RWPE2 (cell line): Measurements from ENCODE around the gene PTPRN2.

ENCODE experiments used
- ATAC-seq: fragments of 200-7000 bp; cut with Tn5 transposase; 3 replicates; pipeline ENCODE4 v1.9.1; 2021; ENCODE audit warnings: low read depth
- DNase-seq: peaks from one replicate; pipeline ENCODE4 v3.0.0-alpha.2; 2020; ENCODE audit warnings: low spot score
- H3K27ac ChIP-seq: fragments of 450-650 bp; 2 replicates; pipeline ENCODE4 v1.5.1; 2017; ENCODE audit warnings: mild to moderate bottlenecking; ENCODE audit not compliant: poor library complexity, severe bottlenecking
- H3K27me3 ChIP-seq: fragments of 250-450 bp; sonication (Bioruptor Pico); 2 replicates; pipeline ENCODE4 v1.5.1; 2021; ENCODE audit warnings: mild to moderate bottlenecking, moderate library complexity; ENCODE audit not compliant: insufficient read depth, poor library complexity, severe bottlenecking
- H3K36me3 ChIP-seq: fragments of 250-450 bp; sonication (Bioruptor Pico); 2 replicates; pipeline ENCODE4 v1.5.1; 2020; ENCODE audit warnings: low read depth, mild to moderate bottlenecking, moderate library complexity
- H3K4me1 ChIP-seq: fragments of 250-450 bp; sonication (Bioruptor Pico); 2 replicates; pipeline ENCODE4 v1.5.1; 2021; ENCODE audit warnings: mild to moderate bottlenecking, moderate library complexity; ENCODE audit not compliant: insufficient read depth, poor library complexity, severe bottlenecking
- H3K4me3 ChIP-seq: fragments of 250-450 bp; sonication (Bioruptor Pico); 2 replicates; pipeline ENCODE4 v1.5.1; 2021; ENCODE audit warnings: mild to moderate bottlenecking, moderate library complexity; ENCODE audit not compliant: severe bottlenecking
- H3K9me3 ChIP-seq: fragments of 250-450 bp; sonication (Bioruptor Pico); 2 replicates; pipeline ENCODE4 v1.5.1; 2021; ENCODE audit warnings: mild to moderate bottlenecking, moderate library complexity; ENCODE audit not compliant: severe bottlenecking
- CTCF ChIP-seq: fragments of 450-650 bp; IDR thresholded peaks from one replicate; pipeline ENCODE4 v1.5.1; 2017; ENCODE audit warnings: mild to moderate bottlenecking, moderate library complexity; ENCODE audit not compliant: poor library complexity, severe bottlenecking

The PTPRN2 gene

DNA sequence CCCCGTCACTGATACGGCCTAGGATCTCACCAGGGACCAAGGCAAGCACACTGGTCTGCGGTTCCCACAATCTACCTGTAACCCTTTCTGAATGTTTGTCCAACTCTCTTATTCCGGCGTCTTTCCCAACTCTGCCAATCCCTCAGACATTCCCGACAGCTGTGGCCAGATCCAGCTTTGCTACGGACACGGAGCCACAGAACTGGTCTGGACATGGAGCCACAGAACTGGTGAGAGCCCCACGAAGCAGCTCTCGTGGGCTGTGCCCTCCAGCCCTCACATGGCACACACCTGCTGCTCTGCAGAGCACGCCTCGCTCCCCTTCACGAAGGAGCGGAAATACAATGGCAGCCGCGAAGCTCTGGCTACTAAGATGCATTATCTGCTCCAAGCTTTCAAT, 874.0 kb downstream of the PTPRN2 start:
- no peak overlapping the region for H3K27ac ChIP-seq
- no peaks in the 10 kb centered on the region for H3K4me1 ChIP-seq
- ATAC-seq (no peak), DNase-seq (no peak)
- peaks cover 4% of the 10 kb centered on the region for H3K9me3 ChIP-seq
- H3K27me3 ChIP-seq, result no peaks in the 10 kb centered on the region
- no peaks in the 10 kb centered on the region for H3K36me3 ChIP-seq
- no peak overlapping the region for H3K4me3 ChIP-seq
- no peak for TF ChIP-seq CTCF

GRCh38 chr7:157712666-157713235, 874.9 kb downstream of the PTPRN2 start:
- Histone ChIP-seq H3K4me1 (no peaks in the 10 kb centered on the region), H3K27me3 (no peaks in the 10 kb centered on the region), H3K27ac (no peak overlapping the region), H3K36me3 (no peaks in the 10 kb centered on the region), H3K4me3 (no peak overlapping the region), H3K9me3 (peaks cover 4% of the 10 kb centered on the region)
- no peak for TF ChIP-seq CTCF
- ATAC-seq (no peak), DNase-seq (no peak)

DNA sequence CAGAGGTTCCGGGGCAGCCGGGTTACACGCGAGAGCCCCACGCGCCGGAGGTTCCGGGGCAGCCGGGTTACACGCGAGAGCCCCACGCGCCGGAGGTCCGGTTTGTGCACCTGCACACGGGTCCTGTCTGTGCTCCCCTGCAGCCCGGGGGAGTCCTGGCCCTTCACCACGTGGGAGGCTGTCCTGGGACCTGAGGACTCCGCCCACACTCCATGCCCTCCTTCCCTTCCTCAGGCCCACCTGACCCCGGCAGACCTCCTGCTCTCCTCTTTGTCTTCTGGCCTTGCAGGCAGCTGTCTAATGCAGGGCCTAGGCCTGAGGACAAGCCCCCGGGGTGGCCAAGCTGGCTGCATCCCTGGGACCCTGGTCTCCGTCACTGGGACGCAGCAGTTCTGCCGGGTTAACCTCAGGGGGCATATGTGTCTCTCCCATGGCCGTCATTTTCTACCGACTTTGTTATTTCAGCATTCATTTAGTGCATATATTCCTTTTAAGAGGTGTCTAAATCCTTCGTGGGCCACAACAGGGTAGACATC, 876.2 kb downstream of the PTPRN2 start:
- no peaks in the 10 kb centered on the region for H3K27me3 ChIP-seq
- peaks cover 4% of the 10 kb centered on the region for H3K9me3 ChIP-seq
- H3K27ac ChIP-seq, result no peak overlapping the region
- ATAC-seq (no peak), DNase-seq (no peak)
- no peaks in the 10 kb centered on the region for H3K4me1 ChIP-seq
- no peaks in the 10 kb centered on the region for H3K36me3 ChIP-seq
- no peak overlapping the region for H3K4me3 ChIP-seq
- no peak for TF ChIP-seq CTCF

DNA sequence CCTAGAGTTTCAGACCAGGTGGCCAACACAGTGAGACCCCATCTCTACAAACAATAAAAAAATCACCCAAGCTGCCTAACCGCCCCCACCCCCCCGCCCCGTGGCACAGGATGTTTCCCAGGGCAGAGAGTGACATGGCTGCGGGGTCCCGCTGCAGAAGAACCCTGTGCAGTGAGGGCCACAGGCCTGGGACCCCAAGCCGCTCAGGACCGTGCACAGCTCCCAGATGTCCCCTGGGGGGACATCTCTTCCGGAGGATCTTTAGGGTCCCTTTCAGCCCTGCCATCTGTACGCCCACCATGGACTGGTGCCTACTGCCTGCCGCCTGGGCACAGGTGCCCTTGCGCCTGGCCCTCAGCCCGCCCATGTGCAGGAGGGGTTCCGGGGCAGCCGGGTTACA, 877.2 kb downstream of the PTPRN2 start:
- Histone ChIP-seq H3K4me3 (no peak overlapping the region), H3K36me3 (no peaks in the 10 kb centered on the region), H3K4me1 (no peaks in the 10 kb centered on the region), H3K27me3 (no peaks in the 10 kb centered on the region), H3K27ac (no peak overlapping the region), H3K9me3 (no peaks in the 10 kb centered on the region)
- no peak for TF ChIP-seq CTCF
- DNase-seq (no peak), ATAC-seq (no peak)

DNA sequence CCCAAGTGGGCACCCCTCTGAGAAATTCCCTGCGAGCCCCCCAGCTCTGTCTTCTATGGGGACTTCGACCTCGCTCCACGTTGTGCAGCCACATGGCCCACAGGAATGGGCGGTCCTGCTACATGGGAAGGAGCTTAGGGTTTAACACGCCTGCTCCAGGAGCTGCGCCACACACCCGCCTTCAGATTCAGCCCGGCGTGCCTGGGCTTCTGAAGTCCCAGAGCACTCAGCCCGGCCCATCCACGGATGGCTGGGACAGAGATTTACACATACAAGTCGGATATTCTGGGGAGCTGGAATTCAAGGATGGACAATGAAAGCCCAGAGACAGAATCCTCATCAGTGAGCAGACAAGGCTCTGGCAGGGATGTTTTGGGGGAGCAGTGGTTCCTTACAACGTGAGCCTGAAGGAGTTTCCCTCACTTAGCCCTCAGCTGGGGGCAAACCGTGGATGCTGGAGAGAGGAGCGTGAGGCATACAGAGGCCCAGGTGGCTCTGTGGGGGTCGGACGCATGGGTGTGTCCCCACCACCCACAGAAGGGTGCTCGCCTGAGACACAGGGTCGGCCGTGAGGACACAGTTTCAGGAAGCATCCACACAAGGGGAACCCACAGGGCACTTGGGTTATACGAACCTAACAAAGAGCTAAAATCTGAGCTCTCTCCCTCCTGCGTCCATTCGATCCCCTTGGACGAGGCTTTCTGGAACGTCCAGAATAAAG, 877.9 kb downstream of the PTPRN2 start:
- H3K9me3 ChIP-seq, result no peaks in the 10 kb centered on the region
- H3K27me3 ChIP-seq, result no peaks in the 10 kb centered on the region
- TF ChIP-seq CTCF, result no peak
- DNase-seq (no peak), ATAC-seq (no peak)
- H3K36me3 ChIP-seq, result no peaks in the 10 kb centered on the region
- no peaks in the 10 kb centered on the region for H3K4me1 ChIP-seq
- no peak overlapping the region for H3K27ac ChIP-seq
- H3K4me3 ChIP-seq, result no peak overlapping the region
